Natural killer cell treated with Interleukin-12 subunit alpha and Interleukin-12 subunit beta and Interleukin-15 and Interleukin-18, amount 100 ng/mL, for 72 hours (primary cell): ENCODE measurements around the gene MINDY3. TPM values are rescaled to one million over a fixed set of nuclear protein-coding genes. Genes with fewer than 3 reads are reported as not detected.

Experiments
- ATAC-seq, 2 donors: fragments of 150-1000 bp; cut with Tn5 transposase in 1 of 2; sonication (Bioruptor Pico), chemical (Tn5 transposase) in 1 of 2; 2 replicates each; pipeline ENCODE4 v1.10.0; 2021
- DNase-seq: peaks from one replicate; pipeline ENCODE4 v3.0.0; 2022; ENCODE audit warnings: low spot score
- H3K27ac Mint-ChIP-seq, 2 donors: 1 replicate in 1 of 2; 2 replicates in 1 of 2; pipeline ENCODE4 v1.8.0; 2022; ENCODE audit warnings: mixed read lengths in 2 of 2, mild to moderate bottlenecking in 1 of 2, moderate library complexity in 1 of 2
- H3K27me3 Mint-ChIP-seq, 2 donors: 1 replicate in 1 of 2; 2 replicates in 1 of 2; pipeline ENCODE4 v1.8.0; 2022; ENCODE audit warnings: mixed read lengths in 2 of 2
- H3K36me3 Mint-ChIP-seq: one replicate; pipeline ENCODE4 v1.8.0; 2022; ENCODE audit warnings: mixed read lengths
- H3K4me1 Mint-ChIP-seq, 2 donors: 1 replicate in 1 of 2; 2 replicates in 1 of 2; pipeline ENCODE4 v1.8.0; 2022; ENCODE audit warnings: low read depth in 2 of 2, mixed read lengths in 2 of 2, mild to moderate bottlenecking in 1 of 2
- H3K4me3 Mint-ChIP-seq: one replicate; pipeline ENCODE4 v1.8.0; 2022; ENCODE audit warnings: mixed read lengths
- H3K9me3 Mint-ChIP-seq: 2 replicates; pipeline ENCODE4 v1.8.0; 2022; ENCODE audit warnings: mixed read lengths
- total RNA-seq, 2 donors: library from RNA; stranded (reverse); gene quantifications; one replicate each; pipeline ENCODE4 v1.2.3, GENCODE V29; 2022

Gene MINDY3
- total RNA-seq, 2 donors from 2014 or later: 25.9 to 34.2 TPM

GRCh38 chr10:15741581-15741980, 118.7 kb downstream of the MINDY3 start:
- H3K4me1 Mint-ChIP-seq: no peaks in the 10 kb centered on the region
- H3K9me3 Mint-ChIP-seq: no peaks in the 10 kb centered on the region
- no peak for DNase-seq
- no peak overlapping the region for H3K27ac Mint-ChIP-seq
- no peak for ATAC-seq
- H3K27me3 Mint-ChIP-seq: peaks cover 7 to 23% of the 10 kb centered on the region in 2 donors
- no peaks in the 10 kb centered on the region for H3K36me3 Mint-ChIP-seq
- H3K4me3 Mint-ChIP-seq: no peak overlapping the region

- Mint-ChIP-seq H3K4me1 (no peaks in the 10 kb centered on the region), H3K9me3 (no peaks in the 10 kb centered on the region), H3K4me3 (no peak overlapping the region), H3K36me3 (no peaks in the 10 kb centered on the region), H3K27ac (no peak overlapping the region), H3K27me3 (peaks cover 5 to 28% of the 10 kb centered on the region in 2 donors)
- no peak for ATAC-seq
- DNase-seq: no peak
These were observed 120.0 kb downstream of the MINDY3 start for GRCh38 chr10:15740261-15740660.

- H3K4me1 Mint-ChIP-seq: no peaks in the 10 kb centered on the region
- peaks cover 5 to 30% of the 10 kb centered on the region in 2 donors for H3K27me3 Mint-ChIP-seq
- no peaks in the 10 kb centered on the region for H3K36me3 Mint-ChIP-seq
- H3K4me3 Mint-ChIP-seq: no peak overlapping the region
- no peak for DNase-seq
- no peaks in the 10 kb centered on the region for H3K9me3 Mint-ChIP-seq
- no peak overlapping the region for H3K27ac Mint-ChIP-seq
- ATAC-seq: no peak
These were observed 120.9 kb downstream of the MINDY3 start for GRCh38 chr10:15739254-15739970.

- peaks cover 5 to 25% of the 10 kb centered on the region in 2 donors for H3K27me3 Mint-ChIP-seq
- no peak for ATAC-seq
- H3K4me1 Mint-ChIP-seq: no peaks in the 10 kb centered on the region
- no peak overlapping the region for H3K27ac Mint-ChIP-seq
- H3K36me3 Mint-ChIP-seq: no peaks in the 10 kb centered on the region
- no peak for DNase-seq
- no peaks in the 10 kb centered on the region for H3K9me3 Mint-ChIP-seq
- no peak overlapping the region for H3K4me3 Mint-ChIP-seq
These were observed 121.9 kb downstream of the MINDY3 start for GRCh38 chr10:15738270-15738925.

- no peaks in the 10 kb centered on the region for H3K36me3 Mint-ChIP-seq
- H3K9me3 Mint-ChIP-seq: no peaks in the 10 kb centered on the region
- no peak for DNase-seq
- no peak overlapping the region for H3K27ac Mint-ChIP-seq
- H3K4me3 Mint-ChIP-seq: no peak overlapping the region
- peaks cover 5 to 23% of the 10 kb centered on the region in 2 donors for H3K27me3 Mint-ChIP-seq
- no peak for ATAC-seq
- no peaks in the 10 kb centered on the region for H3K4me1 Mint-ChIP-seq
These were observed 122.7 kb downstream of the MINDY3 start for GRCh38 chr10:15737656-15738055.

GRCh38 chr10:15735763-15736162, 124.5 kb downstream of the MINDY3 start:
- Mint-ChIP-seq H3K9me3 (no peaks in the 10 kb centered on the region), H3K36me3 (peaks cover 4% of the 10 kb centered on the region), H3K27me3 (peaks cover 2 to 15% of the 10 kb centered on the region in 2 donors), H3K27ac (no peak overlapping the region), H3K4me3 (no peak overlapping the region), H3K4me1 (no peaks in the 10 kb centered on the region)
- no peak for ATAC-seq
- DNase-seq: no peak

- DNase-seq: no peak
- no peaks in the 10 kb centered on the region for H3K4me1 Mint-ChIP-seq
- no peak for ATAC-seq
- no peak overlapping the region for H3K4me3 Mint-ChIP-seq
- peaks cover 7 to 20% of the 10 kb centered on the region in 2 donors for H3K27me3 Mint-ChIP-seq
- H3K9me3 Mint-ChIP-seq: no peaks in the 10 kb centered on the region
- peaks cover 4% of the 10 kb centered on the region for H3K36me3 Mint-ChIP-seq
- H3K27ac Mint-ChIP-seq: no peak overlapping the region
These were observed 130.0 kb downstream of the MINDY3 start for GRCh38 chr10:15730341-15730740.

GRCh38 chr10:15729890-15730289, 130.4 kb downstream of the MINDY3 start:
- Mint-ChIP-seq H3K9me3 (no peaks in the 10 kb centered on the region), H3K4me1 (no peaks in the 10 kb centered on the region), H3K36me3 (peaks cover 4% of the 10 kb centered on the region), H3K27me3 (peaks cover 7 to 17% of the 10 kb centered on the region in 2 donors), H3K4me3 (no peak overlapping the region), H3K27ac (no peak overlapping the region)
- ATAC-seq (no peak), DNase-seq (no peak)

Other genes starting within 250 kb of the MINDY3 start
- not detected for gene ITGA8, start 140.6 kb downstream of the MINDY3 start, total RNA-seq